HG02763 (cell line): ENCODE measurements around the gene ARHGDIA.

Experiments used
- ATAC-seq: cut with Tn5 transposase; IDR thresholded peaks from one replicate; pipeline ENCODE4 v1.9.1; 2021; ENCODE audit warnings: mild to moderate bottlenecking, moderate library complexity; ENCODE audit not compliant: unreplicated experiment

The ARHGDIA gene

DNA sequence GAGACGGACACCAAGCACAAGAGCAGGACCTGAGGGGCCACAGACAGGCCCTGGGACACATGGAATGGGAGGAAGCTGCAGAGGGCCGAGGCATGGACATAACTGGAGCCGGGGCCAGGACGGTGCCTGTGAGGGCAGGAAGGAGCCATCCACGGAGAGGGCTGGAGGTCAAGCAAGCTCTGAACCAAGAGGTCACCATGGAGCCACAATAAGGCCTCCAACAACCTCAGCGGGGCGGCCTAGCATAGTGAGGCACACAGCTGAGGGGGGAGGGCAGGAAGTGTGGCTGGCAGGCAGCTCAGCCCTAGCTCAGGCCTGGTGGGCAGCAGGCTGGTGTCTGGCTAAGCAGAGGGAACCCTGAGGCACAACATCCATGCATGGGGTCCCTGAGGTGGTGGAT, 42.5 kb downstream of the ARHGDIA start:
- ATAC-seq = no peak

DNA sequence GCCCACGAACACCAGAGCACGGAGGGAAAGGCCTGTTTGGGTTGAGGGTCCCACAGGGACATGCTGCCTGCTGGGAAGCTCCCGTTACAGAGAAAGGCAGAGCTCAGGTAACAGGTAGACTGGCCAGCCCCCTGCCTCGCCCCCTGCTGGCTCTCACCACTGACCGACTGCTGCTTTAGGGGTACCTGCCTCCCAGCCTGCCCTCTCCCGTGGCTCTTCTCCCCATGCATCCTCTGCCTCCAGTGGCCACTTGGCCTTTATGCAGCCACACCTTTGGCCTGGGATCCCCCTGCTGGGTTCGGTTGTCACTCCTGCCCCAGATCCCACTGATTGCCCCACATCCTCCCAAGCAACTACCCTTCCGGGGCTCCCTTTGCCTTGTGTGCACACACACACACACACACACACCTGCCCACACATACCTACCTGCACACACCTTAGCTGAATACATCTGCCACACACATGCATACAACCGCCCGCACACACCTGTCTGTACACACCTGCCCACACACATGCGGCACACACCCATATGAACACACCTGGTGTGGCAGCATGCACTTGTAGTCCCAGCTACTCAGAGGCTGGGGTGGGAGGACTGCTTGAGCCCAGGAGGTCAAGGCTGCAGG, 45.2 kb downstream of the ARHGDIA start:
- ATAC-seq = no peak

- ATAC-seq = no peak
Measured at GRCh38 chr17:81824595-81824994, 46.5 kb downstream of the ARHGDIA start.

DNA sequence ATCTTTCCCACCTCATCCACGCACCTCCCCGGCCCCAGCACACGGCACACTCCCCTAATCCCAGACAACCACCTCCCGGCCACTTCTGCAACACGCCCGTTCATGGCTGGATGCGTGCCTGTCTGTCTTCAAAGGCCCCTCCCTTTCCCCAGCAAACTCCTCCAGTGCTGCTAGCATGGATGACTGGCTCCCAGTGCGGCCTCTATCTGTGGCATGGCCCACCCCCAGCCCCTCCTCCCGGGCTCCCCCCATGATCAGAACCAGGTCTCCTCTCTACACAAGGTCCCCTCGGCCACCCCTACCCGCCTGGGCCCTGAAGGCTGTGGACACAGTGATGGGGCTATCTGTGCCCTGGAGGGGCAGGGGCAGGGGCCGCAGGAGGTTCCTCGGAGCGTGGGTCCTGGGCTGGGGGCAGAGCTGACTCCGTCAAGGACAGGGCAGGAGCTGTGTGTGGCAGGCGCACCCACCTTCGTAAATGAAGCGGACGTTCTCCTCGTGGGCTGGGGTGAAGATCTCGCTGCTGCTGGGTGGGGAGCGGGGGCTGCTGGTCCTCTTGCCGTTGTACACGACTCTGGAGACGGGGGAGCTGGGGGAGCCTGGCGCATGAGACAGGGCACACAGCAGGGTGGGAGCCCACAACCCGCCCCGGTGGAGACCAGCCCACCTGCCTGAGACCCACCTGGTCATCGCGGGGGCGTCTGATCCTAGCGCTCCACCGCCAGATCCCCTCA, 47.2 kb downstream of the ARHGDIA start:
- no peak for ATAC-seq

- no peak for ATAC-seq
Measured at GRCh38 chr17:81822996-81823819, 47.9 kb downstream of the ARHGDIA start.

GRCh38 chr17:81822312-81822637, 48.9 kb downstream of the ARHGDIA start:
- ATAC-seq = no peak

GRCh38 chr17:81821603-81822311, 49.4 kb downstream of the ARHGDIA start:
- no peak for ATAC-seq

GRCh38 chr17:81821147-81821546, 50.0 kb downstream of the ARHGDIA start:
- no peak for ATAC-seq

DNA sequence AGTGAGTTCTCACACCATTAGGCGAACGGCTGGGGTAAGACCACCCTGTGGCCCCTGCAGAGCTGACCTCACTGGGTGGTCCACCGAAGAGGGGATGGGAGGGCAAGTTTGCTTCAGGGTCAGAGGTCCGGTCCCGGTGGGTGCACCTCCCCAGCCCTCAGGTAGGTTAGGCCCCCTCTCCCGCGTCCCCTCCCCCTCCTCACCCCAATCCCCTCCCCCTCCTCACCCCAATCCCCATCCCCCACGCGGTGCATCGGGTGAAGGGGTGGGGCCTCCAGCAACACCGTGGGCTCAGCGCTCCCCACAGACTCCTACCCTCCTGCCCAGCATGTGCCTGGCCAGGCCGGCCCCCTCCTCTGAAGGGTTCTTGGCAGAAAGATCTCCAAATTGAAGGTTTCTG, 51.4 kb downstream of the ARHGDIA start:
- ATAC-seq = no peak

DNA sequence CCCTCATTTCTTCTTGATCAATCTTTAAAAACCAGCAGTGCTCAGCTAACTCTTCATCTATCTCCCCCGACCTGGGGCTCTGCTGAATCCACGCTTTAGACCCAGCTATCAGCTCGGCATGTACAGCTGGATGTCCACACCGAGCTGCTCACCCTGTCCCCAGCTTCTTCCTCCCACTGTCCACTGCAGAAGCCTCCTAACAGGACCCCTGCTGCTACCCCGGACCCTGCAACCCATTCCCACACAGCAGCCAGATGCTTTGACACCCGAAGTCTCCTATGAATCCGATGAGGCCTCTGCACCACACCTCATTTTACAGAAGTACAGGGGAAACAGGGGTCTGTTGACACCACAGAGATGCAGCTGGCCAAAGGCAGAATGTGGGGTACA, 53.4 kb downstream of the ARHGDIA start:
- no peak for ATAC-seq
